HCT116 (cell line): ENCODE measurements around the gene MIEF1.

Experiments
- EZH2phosphoT487 ChIP-seq: fragments of 200-600 bp; IDR thresholded peaks from 2 replicates; pipeline ENCODE4 v1.6.1; 2018; ENCODE audit warnings: antibody characterized with exemption, borderline replicate concordance
- ZFX ChIP-seq: fragments of 450-650 bp; IDR thresholded peaks from 2 replicates; pipeline ENCODE4 v1.6.1; 2017
- TF ChIP-seq, protein P1 (sequence below), 3 experiments: fragments of 200-600 bp in 1 of 3; sonication (generic) in 1 of 3; IDR thresholded peaks in 2 of 3; conservative IDR thresholded peaks in 1 of 3; 2 replicates each; pipeline ENCODE4 v1.5.1; 2012 to 2017; ENCODE audit warnings: low read depth in 2 of 3, low read length in 2 of 3, antibody characterized with exemption in 1 of 3, borderline replicate concordance in 1 of 3, control low read depth in 1 of 3, mild to moderate bottlenecking in 1 of 3, mixed read lengths in 1 of 3, mixed run types in 1 of 3, moderate library complexity in 1 of 3; ENCODE audit not compliant: insufficient read depth in 1 of 3

DNA sequence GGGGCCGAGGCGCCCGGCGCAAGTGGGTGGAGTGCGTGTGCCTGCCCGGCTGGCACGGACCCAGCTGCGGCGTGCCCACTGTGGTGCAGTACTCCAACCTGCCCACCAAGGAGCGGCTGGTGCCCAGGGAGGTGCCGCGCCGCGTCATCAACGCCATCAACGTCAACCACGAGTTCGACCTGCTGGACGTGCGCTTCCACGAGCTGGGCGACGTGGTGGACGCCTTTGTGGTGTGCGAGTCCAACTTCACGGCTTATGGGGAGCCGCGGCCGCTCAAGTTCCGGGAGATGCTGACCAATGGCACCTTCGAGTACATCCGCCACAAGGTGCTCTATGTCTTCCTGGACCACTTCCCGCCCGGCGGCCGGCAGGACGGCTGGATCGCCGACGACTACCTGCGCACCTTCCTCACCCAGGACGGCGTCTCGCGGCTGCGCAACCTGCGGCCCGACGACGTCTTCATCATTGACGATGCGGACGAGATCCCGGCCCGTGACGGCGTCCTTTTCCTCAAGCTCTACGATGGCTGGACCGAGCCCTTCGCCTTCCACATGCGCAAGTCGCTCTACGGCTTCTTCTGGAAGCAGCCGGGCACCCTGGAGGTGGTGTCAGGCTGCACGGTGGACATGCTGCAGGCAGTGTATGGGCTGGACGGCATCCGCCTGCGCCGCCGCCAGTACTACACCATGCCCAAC is 14.1 kb upstream of the MIEF1 start:
- TF ChIP-seq, protein P1, sequence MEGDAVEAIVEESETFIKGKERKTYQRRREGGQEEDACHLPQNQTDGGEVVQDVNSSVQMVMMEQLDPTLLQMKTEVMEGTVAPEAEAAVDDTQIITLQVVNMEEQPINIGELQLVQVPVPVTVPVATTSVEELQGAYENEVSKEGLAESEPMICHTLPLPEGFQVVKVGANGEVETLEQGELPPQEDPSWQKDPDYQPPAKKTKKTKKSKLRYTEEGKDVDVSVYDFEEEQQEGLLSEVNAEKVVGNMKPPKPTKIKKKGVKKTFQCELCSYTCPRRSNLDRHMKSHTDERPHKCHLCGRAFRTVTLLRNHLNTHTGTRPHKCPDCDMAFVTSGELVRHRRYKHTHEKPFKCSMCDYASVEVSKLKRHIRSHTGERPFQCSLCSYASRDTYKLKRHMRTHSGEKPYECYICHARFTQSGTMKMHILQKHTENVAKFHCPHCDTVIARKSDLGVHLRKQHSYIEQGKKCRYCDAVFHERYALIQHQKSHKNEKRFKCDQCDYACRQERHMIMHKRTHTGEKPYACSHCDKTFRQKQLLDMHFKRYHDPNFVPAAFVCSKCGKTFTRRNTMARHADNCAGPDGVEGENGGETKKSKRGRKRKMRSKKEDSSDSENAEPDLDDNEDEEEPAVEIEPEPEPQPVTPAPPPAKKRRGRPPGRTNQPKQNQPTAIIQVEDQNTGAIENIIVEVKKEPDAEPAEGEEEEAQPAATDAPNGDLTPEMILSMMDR (IDR thresholded peaks at IDR 0.05 in 2 of 3, conservative IDR thresholded peaks at IDR 0.05 in 1 of 3; ENCODE audit: borderline replicate concordance in 1 of 3, insufficient read depth in 1 of 3, low read depth in 2 of 3, low read length in 2 of 3), result no peak
- TF ChIP-seq EZH2phosphoT487 (no peak), ZFX (no peak)
